ENCODE measurements around the gene CTNNA3.
A peak's percentile ranks its signal among the peaks of the same experiment; 100 is the strongest.

CTNNA3 gene

GRCh38 chr10:67114945-67115344, 581.0 kb downstream of the CTNNA3 start:
- no peak for DNase-seq (ENCODE audit: low spot score)

GRCh38 chr10:67112765-67113164, 583.2 kb downstream of the CTNNA3 start:
- no peak for DNase-seq (ENCODE audit: low spot score)

- no peak for DNase-seq (ENCODE audit: low spot score)
Observed at GRCh38 chr10:67110286-67110685, 585.7 kb downstream of the CTNNA3 start.

GRCh38 chr10:67107670-67108069, 588.3 kb downstream of the CTNNA3 start:
- DNase-seq (ENCODE audit: low spot score), result no peak

- DNase-seq (ENCODE audit: low spot score), result no peak
Observed at GRCh38 chr10:67100951-67101350, 595.0 kb downstream of the CTNNA3 start.

- peak; percentile 58 for DNase-seq (ENCODE audit: low spot score)
Observed at GRCh38 chr10:67098461-67098860, 597.5 kb downstream of the CTNNA3 start.

- DNase-seq (ENCODE audit: low spot score), result no peak
Observed at GRCh38 chr10:67095531-67095930, 600.5 kb downstream of the CTNNA3 start.

GRCh38 chr10:67088036-67088435, 608.0 kb downstream of the CTNNA3 start:
- peak; percentile 33 for DNase-seq (ENCODE audit: low spot score)

GRCh38 chr10:67087135-67087425, 608.9 kb downstream of the CTNNA3 start:
- no peak for DNase-seq (ENCODE audit: low spot score)

GRCh38 chr10:67086327-67087134, 609.5 kb downstream of the CTNNA3 start:
- DNase-seq (ENCODE audit: low spot score), result no peak

- no peak for DNase-seq (ENCODE audit: low spot score)
Observed at GRCh38 chr10:67079126-67079525, 616.9 kb downstream of the CTNNA3 start.

- DNase-seq (ENCODE audit: low spot score), result no peak
Observed at GRCh38 chr10:67077376-67077775, 618.6 kb downstream of the CTNNA3 start.

GRCh38 chr10:67076144-67076543, 619.9 kb downstream of the CTNNA3 start:
- DNase-seq (ENCODE audit: low spot score), result no peak

GRCh38 chr10:67075491-67075971, 620.5 kb downstream of the CTNNA3 start:
- no peak for DNase-seq (ENCODE audit: low spot score)

- no peak for DNase-seq (ENCODE audit: low spot score)
Observed at GRCh38 chr10:67072654-67073053, 623.3 kb downstream of the CTNNA3 start.

GRCh38 chr10:67050415-67050814, 645.6 kb downstream of the CTNNA3 start:
- DNase-seq (ENCODE audit: low spot score), result peak; percentile 28

- DNase-seq (ENCODE audit: low spot score), result no peak
Observed at GRCh38 chr10:67049988-67050387, 646.0 kb downstream of the CTNNA3 start.

- no peak for DNase-seq (ENCODE audit: low spot score)
Observed at GRCh38 chr10:67046507-67046906, 649.5 kb downstream of the CTNNA3 start.

GRCh38 chr10:67045404-67045803, 650.6 kb downstream of the CTNNA3 start:
- no peak for DNase-seq (ENCODE audit: low spot score)

GRCh38 chr10:67043041-67043440, 653.0 kb downstream of the CTNNA3 start:
- DNase-seq (ENCODE audit: low spot score), result no peak

GRCh38 chr10:67036808-67037207, 659.2 kb downstream of the CTNNA3 start:
- no peak for DNase-seq (ENCODE audit: low spot score)

- DNase-seq (ENCODE audit: low spot score), result no peak
Observed at GRCh38 chr10:67033878-67034277, 662.1 kb downstream of the CTNNA3 start.

- no peak for DNase-seq (ENCODE audit: low spot score)
Observed at GRCh38 chr10:67022099-67022498, 673.9 kb downstream of the CTNNA3 start.

- no peak for DNase-seq (ENCODE audit: low spot score)
Observed at GRCh38 chr10:67017218-67017617, 678.8 kb downstream of the CTNNA3 start.
